Nephron progenitor cell (in vitro differentiated cells): Measurements from ENCODE around the gene WAC.

Experiments used
- DNase-seq: peaks from one replicate; pipeline ENCODE4 v3.0.0; 2021
- H3K27ac Mint-ChIP-seq: 2 replicates; pipeline ENCODE4 v1.8.0; 2021; ENCODE audit warnings: mild to moderate bottlenecking, moderate library complexity, mixed read lengths
- H3K27me3 Mint-ChIP-seq: 2 replicates; pipeline ENCODE4 v1.8.0; 2021; ENCODE audit warnings: mild to moderate bottlenecking, low read depth, mixed read lengths; ENCODE audit not compliant: poor library complexity
- H3K36me3 Mint-ChIP-seq: 2 replicates; pipeline ENCODE4 v1.8.0; 2021; ENCODE audit warnings: low read depth, mixed read lengths
- H3K4me1 Mint-ChIP-seq: 2 replicates; pipeline ENCODE4 v1.8.0; 2021; ENCODE audit warnings: mixed read lengths
- H3K4me3 Mint-ChIP-seq: 2 replicates; pipeline ENCODE4 v1.8.0; 2021; ENCODE audit warnings: mild to moderate bottlenecking, moderate library complexity, mixed read lengths
- H3K9me3 Mint-ChIP-seq: 2 replicates; pipeline ENCODE4 v1.8.0; 2021; ENCODE audit warnings: mild to moderate bottlenecking, moderate library complexity, mixed read lengths
- TF ChIP-seq, protein P1 (sequence below): fragments of 200-600 bp; sonication (generic); IDR thresholded peaks from 2 replicates; pipeline ENCODE4 v1.5.0; 2021; ENCODE audit warnings: antibody characterized with exemption

The WAC gene

DNA sequence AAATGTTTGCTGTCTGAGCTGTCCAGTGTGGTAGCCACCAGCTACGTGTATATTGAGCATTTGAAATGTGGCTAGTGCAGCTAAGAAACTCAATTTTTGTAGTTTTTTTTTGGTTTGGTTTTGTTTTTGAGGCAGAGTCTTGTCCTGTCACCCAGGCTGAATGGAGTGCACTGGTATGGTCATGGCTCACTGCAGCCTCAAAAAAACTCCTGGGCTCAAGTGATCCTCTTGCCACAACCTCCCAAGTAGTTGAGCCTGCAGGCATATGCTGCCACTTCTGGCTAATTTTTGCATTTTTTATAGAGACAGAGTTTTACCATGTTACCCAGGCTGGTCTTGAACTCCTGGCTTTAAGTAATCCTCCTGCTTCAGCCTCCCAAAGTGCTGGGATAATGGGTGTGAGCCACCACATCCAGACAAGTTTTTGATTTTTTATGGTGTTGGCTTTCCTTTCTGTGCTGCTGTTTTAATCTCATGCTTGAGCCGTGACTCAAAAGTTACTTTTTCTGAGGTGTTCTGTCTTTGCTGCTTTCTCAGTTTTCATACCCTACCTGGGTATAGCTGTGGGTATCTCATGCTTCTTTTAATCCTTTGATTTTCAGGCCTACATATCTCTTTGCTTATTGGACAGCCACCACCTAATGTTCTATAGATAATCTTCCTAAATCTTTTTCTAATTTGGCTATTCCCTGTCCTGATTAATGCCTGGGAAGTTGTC lies 16.0 kb downstream of the WAC start:
- peaks cover 3% of the 10 kb centered on the region for H3K9me3 Mint-ChIP-seq
- H3K27ac Mint-ChIP-seq: peak overlapping the region; percentile 37
- TF ChIP-seq, protein P1, sequence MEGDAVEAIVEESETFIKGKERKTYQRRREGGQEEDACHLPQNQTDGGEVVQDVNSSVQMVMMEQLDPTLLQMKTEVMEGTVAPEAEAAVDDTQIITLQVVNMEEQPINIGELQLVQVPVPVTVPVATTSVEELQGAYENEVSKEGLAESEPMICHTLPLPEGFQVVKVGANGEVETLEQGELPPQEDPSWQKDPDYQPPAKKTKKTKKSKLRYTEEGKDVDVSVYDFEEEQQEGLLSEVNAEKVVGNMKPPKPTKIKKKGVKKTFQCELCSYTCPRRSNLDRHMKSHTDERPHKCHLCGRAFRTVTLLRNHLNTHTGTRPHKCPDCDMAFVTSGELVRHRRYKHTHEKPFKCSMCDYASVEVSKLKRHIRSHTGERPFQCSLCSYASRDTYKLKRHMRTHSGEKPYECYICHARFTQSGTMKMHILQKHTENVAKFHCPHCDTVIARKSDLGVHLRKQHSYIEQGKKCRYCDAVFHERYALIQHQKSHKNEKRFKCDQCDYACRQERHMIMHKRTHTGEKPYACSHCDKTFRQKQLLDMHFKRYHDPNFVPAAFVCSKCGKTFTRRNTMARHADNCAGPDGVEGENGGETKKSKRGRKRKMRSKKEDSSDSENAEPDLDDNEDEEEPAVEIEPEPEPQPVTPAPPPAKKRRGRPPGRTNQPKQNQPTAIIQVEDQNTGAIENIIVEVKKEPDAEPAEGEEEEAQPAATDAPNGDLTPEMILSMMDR: no peak
- no peak for DNase-seq
- H3K4me1 Mint-ChIP-seq: peaks cover 39% of the 10 kb centered on the region
- H3K27me3 Mint-ChIP-seq: no peaks in the 10 kb centered on the region
- peaks cover 86% of the 10 kb centered on the region for H3K36me3 Mint-ChIP-seq
- H3K4me3 Mint-ChIP-seq: no peak overlapping the region

DNA sequence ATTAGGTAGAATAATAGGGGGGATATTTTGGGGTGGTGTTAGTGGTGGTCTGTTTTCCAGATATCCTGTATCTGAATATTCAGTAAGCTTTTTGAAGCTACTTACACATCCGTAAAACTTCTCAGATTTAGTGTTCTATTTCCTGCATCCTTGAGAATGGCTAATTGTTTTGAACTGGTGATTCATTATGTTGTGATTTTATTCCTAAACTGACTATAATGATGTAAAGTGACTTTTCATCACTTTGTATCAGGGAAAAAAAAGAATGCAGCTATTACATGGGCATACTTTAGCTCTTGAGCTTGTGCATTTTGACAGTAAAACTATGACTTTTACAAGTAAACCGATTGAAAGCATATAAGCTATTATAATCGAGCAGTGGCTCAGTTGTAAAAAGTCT lies 18.2 kb downstream of the WAC start:
- Mint-ChIP-seq H3K4me1 (peaks cover 55% of the 10 kb centered on the region), H3K9me3 (peaks cover 2% of the 10 kb centered on the region)

DNA sequence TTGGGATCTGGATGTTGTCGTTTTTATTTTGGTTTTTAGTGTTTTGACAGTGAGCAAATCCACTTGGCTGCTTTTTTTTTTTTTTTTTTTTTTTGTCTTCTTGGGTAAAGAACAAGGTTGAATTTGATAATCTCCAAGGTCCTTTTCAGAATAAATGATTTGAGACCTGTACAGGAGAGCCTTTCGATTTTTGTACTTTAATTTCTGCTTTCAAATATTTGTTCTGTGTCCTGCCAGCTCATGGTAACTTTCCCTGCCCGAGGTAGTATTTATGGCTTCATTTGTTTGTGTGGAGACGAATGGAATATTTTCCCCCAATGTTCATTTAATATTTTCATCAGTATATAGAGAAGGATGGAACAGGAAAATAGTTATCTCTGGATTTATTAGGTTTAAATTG lies 19.9 kb downstream of the WAC start:
- H3K27me3 Mint-ChIP-seq: no peaks in the 10 kb centered on the region
- H3K36me3 Mint-ChIP-seq: peaks cover 88% of the 10 kb centered on the region
- H3K4me3 Mint-ChIP-seq: no peak overlapping the region
- H3K27ac Mint-ChIP-seq: peak overlapping the region; percentile 47
- H3K9me3 Mint-ChIP-seq: no peaks in the 10 kb centered on the region
- no peak for DNase-seq
- TF ChIP-seq, protein P1: no peak
- peaks cover 60% of the 10 kb centered on the region for H3K4me1 Mint-ChIP-seq

More for the DNA sequence above, 18.2 kb downstream of the WAC start:
- Mint-ChIP-seq H3K27me3 (no peaks in the 10 kb centered on the region), H3K36me3 (peaks cover 89% of the 10 kb centered on the region), H3K27ac (no peak overlapping the region), H3K4me3 (no peak overlapping the region)
- TF ChIP-seq, protein P1: no peak
- no peak for DNase-seq

- Mint-ChIP-seq H3K27me3 (no peaks in the 10 kb centered on the region), H3K4me1 (peaks cover 65% of the 10 kb centered on the region), H3K27ac (no peak overlapping the region), H3K4me3 (no peak overlapping the region), H3K9me3 (no peaks in the 10 kb centered on the region), H3K36me3 (peaks cover 81% of the 10 kb centered on the region)
- TF ChIP-seq, protein P1: no peak
- no peak for DNase-seq
These were observed 21.1 kb downstream of the WAC start for GRCh38 chr10:28554009-28554408.

DNA sequence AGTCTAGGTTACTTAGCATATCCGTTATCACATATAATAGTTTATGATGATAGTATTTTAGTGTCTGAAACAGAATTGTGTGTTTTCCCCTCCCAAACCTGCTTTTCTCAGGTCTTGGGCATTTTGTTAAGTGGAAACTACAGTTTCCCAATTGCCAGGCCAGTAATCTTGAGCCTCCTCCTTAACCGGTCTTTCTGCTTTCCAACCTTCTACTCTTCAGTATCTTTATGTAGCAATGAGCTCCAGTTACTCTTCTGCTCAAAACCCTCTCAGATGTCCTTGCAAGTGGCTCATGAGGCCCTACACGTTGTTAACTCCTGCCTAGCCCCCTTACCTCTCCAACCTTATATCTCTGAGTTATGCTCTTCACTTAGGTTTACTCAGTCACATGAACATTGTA lies 22.0 kb downstream of the WAC start:
- Mint-ChIP-seq H3K27me3 (no peaks in the 10 kb centered on the region), H3K4me1 (peaks cover 66% of the 10 kb centered on the region), H3K36me3 (peaks cover 76% of the 10 kb centered on the region), H3K27ac (peak overlapping the region; percentile 44), H3K4me3 (no peak overlapping the region), H3K9me3 (no peaks in the 10 kb centered on the region)
- no peak for DNase-seq
- TF ChIP-seq, protein P1: no peak

DNA sequence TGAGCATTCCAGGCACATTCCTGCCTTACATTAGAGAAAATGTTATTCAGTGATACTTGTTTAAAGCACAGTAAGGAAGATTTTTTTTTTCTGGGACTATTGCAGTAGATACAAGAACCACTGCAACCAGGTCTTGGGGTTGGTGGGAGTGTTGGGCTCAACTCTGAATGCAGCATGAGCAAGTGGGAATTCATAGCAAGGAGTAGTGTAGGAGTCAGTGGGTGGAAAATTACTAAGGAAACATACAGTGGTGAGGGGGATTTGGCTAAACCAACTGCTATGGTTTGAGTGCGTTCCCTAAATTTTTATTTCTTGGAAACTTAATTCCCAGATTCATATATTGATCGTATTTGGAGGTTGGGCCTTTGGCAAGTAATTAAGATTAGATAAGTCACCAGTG lies 22.4 kb downstream of the WAC start:
- H3K27me3 Mint-ChIP-seq: no peaks in the 10 kb centered on the region
- H3K4me3 Mint-ChIP-seq: no peak overlapping the region
- H3K4me1 Mint-ChIP-seq: peaks cover 66% of the 10 kb centered on the region
- H3K9me3 Mint-ChIP-seq: no peaks in the 10 kb centered on the region
- no peak for DNase-seq
- peaks cover 76% of the 10 kb centered on the region for H3K36me3 Mint-ChIP-seq
- H3K27ac Mint-ChIP-seq: peak overlapping the region; percentile 44
- TF ChIP-seq, protein P1: no peak
